ENCODE data around the gene ANXA2R. TPM values are rescaled to one million over a fixed set of nuclear protein-coding genes. Genes with fewer than 3 reads are reported as not detected.

ANXA2R gene
- polyA plus RNA-seq, 1 of the 3 experiments (the other 2 are of a cell fraction): 1.9 TPM

DNA sequence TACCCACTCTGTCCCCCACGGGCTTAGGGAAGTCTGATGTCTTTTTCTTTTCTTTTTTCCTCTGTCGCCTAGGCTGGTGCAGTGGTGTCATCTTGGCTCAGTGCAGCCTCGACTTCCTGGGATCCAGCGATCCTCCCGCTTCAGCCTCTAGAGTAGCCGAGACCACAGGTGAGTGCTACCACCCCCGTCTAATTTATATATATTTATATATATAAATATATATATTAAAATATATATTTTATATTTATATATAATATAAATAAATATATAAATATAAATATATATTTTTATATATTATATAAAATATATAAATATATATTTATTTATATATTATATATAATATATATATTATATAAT is 3.3 kb upstream of the ANXA2R start:
- CTCF ChIA-PET: interaction anchor here (1.0 to 6.1 kb wide), 5 partner anchors 21 to 308 kb away, joined by 3 to 41 read pairs (median 6); no protein-coding TSS in a partner anchor

GRCh38 chr5:43042626-43043399 is 2.7 kb upstream of the ANXA2R start:
- Histone ChIP-seq H3K4me1 (ENCODE audit: control insufficient read depth in 1 of 2, insufficient read depth in 2 of 2, low read depth in 1 of 2, low read length in 1 of 2) (peaks cover 0 to 24% of the 10 kb centered on the region in 2 experiments; a peak in 2 of 4 replicates), H3K27ac (ENCODE audit: low read depth in 2 of 2, low read length in 1 of 2) (peak overlapping the region; percentile 77 to 93; a peak in 3 of 4 replicates), H3K36me3 (replicated peaks in 1 of 2; ENCODE audit: control insufficient read depth in 1 of 2, insufficient read depth in 2 of 2, low read length in 1 of 2) (no peaks in the 10 kb centered on the region), H2AFZ (ENCODE audit: low read depth) (peak overlapping the region; percentile 84), H3K9me2 (no peaks in the 10 kb centered on the region), H3K9ac (peak overlapping the region; percentile 82), H3K4me3 (ENCODE audit: low read depth in 2 of 2, low read length in 1 of 2) (peak overlapping the region; percentile 58 to 72), H3K4me2 (peak overlapping the region; percentile 99), H3K9me3 (no peaks in the 10 kb centered on the region), H3K27me3 (ENCODE audit: insufficient read depth) (no peaks in the 10 kb centered on the region), H3K79me2 (ENCODE audit: insufficient read depth) (peaks cover 30% of the 10 kb centered on the region), H3F3A (replicated peaks; ENCODE audit: insufficient read depth) (peaks cover 49% of the 10 kb centered on the region), H4K20me1 (ENCODE audit: insufficient read depth) (no peaks in the 10 kb centered on the region)
- ChIA-PET POLR2A (interaction anchor here (1.0 kb wide), 1 partner anchor 79 kb away, joined by 3 read pairs; no protein-coding TSS in a partner anchor), CTCF (interaction anchor here (0.9 to 6.1 kb wide), 12 partner anchors 8 to 347 kb away, joined by 3 to 41 read pairs (median 5); no protein-coding TSS in a partner anchor)
- peak; percentile 25; the same call in 1 of the 2 replicates for TF ChIP-seq CTCF (IDR thresholded peaks at IDR 0.05)
- TF ChIP-seq FOXM1 (IDR thresholded peaks at IDR 0.05; ENCODE audit: low read depth): no peak
- TF ChIP-seq YY1 (IDR thresholded peaks at IDR 0.05; ENCODE audit: low read depth): no peak
- TF ChIP-seq RCOR1 (IDR thresholded peaks at IDR 0.05; ENCODE audit: low read length): no peak
- peak; percentile 2; the same call in 1 of the 2 replicates for TF ChIP-seq SIN3A (IDR thresholded peaks at IDR 0.05; ENCODE audit: borderline replicate concordance, low read depth, low read length)
- no peak for TF ChIP-seq TAF1 (IDR thresholded peaks at IDR 0.05; ENCODE audit: borderline replicate concordance, low read depth, low read length)
- peak; percentile 19; the same call in 1 of the 2 replicates for TF ChIP-seq SMC3 (IDR thresholded peaks at IDR 0.05; ENCODE audit: low read depth, low read length)
- TF ChIP-seq RAD21 (IDR thresholded peaks at IDR 0.05; ENCODE audit: low read length): peak; percentile 11; the same call in 1 of the 2 replicates
- TF ChIP-seq, protein P1, sequence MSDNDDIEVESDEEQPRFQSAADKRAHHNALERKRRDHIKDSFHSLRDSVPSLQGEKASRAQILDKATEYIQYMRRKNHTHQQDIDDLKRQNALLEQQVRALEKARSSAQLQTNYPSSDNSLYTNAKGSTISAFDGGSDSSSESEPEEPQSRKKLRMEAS (IDR thresholded peaks at IDR 0.05; ENCODE audit: low read depth): peak; percentile 97
- 0 out of 2 replicates have a peak, but pooled peaks have one; percentile 9 for TF ChIP-seq ELF1 (IDR thresholded peaks at IDR 0.05)
- no peak for TF ChIP-seq EZH2phosphoT487 (IDR thresholded peaks at IDR 0.05; ENCODE audit: borderline replicate concordance, low read depth)
- no peak for TF ChIP-seq NFIC (IDR thresholded peaks at IDR 0.05; ENCODE audit: borderline replicate concordance)
- TF ChIP-seq MEF2A (IDR thresholded peaks at IDR 0.05; ENCODE audit: borderline replicate concordance, low read depth): no peak
- peak; percentile 35 for DNase-seq
- WGBS (ENCODE audit: low lambda C conversion rate): 1% methylated on average over 39 of the region's 58 CpGs

More for the DNA sequence above, 3.3 kb upstream of the ANXA2R start:
- Histone ChIP-seq H3K4me2 (peak overlapping the region; percentile 99), H3K36me3 (replicated peaks in 1 of 2; ENCODE audit: control insufficient read depth in 1 of 2, insufficient read depth in 2 of 2, low read length in 1 of 2) (no peaks in the 10 kb centered on the region), H3K9me2 (no peaks in the 10 kb centered on the region), H3K4me1 (ENCODE audit: control insufficient read depth in 1 of 2, insufficient read depth in 2 of 2, low read depth in 1 of 2, low read length in 1 of 2) (peaks cover under 1 to 24% of the 10 kb centered on the region in 2 experiments; a peak in 2 of 4 replicates), H3K27me3 (ENCODE audit: insufficient read depth) (no peaks in the 10 kb centered on the region), H3K4me3 (ENCODE audit: low read depth in 2 of 2, low read length in 1 of 2) (peak overlapping the region; percentile 58 to 72), H3K9me3 (no peaks in the 10 kb centered on the region), H2AFZ (ENCODE audit: low read depth) (peak overlapping the region; percentile 84; the same call in 1 of the 2 replicates), H4K20me1 (ENCODE audit: insufficient read depth) (no peaks in the 10 kb centered on the region), H3K79me2 (ENCODE audit: insufficient read depth) (peaks cover 30% of the 10 kb centered on the region), H3K9ac (peak overlapping the region; percentile 82; the same call in 1 of the 2 replicates), H3K27ac (ENCODE audit: low read depth in 2 of 2, low read length in 1 of 2) (peak overlapping the region in 1 of 2 experiments; percentile 93; a peak in 2 of 4 replicates), H3F3A (replicated peaks; ENCODE audit: insufficient read depth) (peaks cover 49% of the 10 kb centered on the region)
- under 1% methylated on average over 7 of the region's 7 CpGs for WGBS (ENCODE audit: low lambda C conversion rate)
- POLR2A ChIA-PET: no interaction called here
- DNase-seq: no peak
- TF ChIP-seq EP300 (IDR thresholded peaks at IDR 0.05; ENCODE audit: borderline replicate concordance in 1 of 2, low read depth in 1 of 2, low read length in 1 of 2) (no peak), ELF1 (IDR thresholded peaks at IDR 0.05) (no peak), NFIC (IDR thresholded peaks at IDR 0.05; ENCODE audit: borderline replicate concordance) (no peak), JUND (IDR thresholded peaks at IDR 0.05) (no peak), ZBTB33 (IDR thresholded peaks at IDR 0.05; ENCODE audit: borderline replicate concordance, low read depth) (no peak), RCOR1 (IDR thresholded peaks at IDR 0.05; ENCODE audit: low read length) (no peak), RAD21 (IDR thresholded peaks at IDR 0.05; ENCODE audit: low read length) (no peak), FOXM1 (IDR thresholded peaks at IDR 0.05; ENCODE audit: low read depth) (no peak)
- TF ChIP-seq, protein P1 (IDR thresholded peaks at IDR 0.05; ENCODE audit: low read depth): no peak
